H9 (cell line): ENCODE data around the gene TNFRSF18. TPM values are rescaled to one million over a fixed set of nuclear protein-coding genes. Genes with fewer than 3 reads are reported as not detected.

ENCODE experiments used
- DNase-seq: peaks from one replicate; pipeline ENCODE4 v3.0.0-alpha.2; 2017
- H2AFZ ChIP-seq: one replicate; pipeline ENCODE4 v1.6.1; 2013; ENCODE audit warnings: mild to moderate bottlenecking, low read length, control low read depth, moderate library complexity
- H2AK5ac ChIP-seq: 2 replicates; pipeline ENCODE4 v1.6.1; 2013; ENCODE audit warnings: low read length, control low read depth, mixed read lengths; ENCODE audit not compliant: insufficient read length
- H2BK120ac ChIP-seq: one replicate; pipeline ENCODE4 v1.6.1; 2013; ENCODE audit warnings: low read depth, mild to moderate bottlenecking, low read length, control low read depth, inconsistent platforms; ENCODE audit not compliant: poor library complexity, severe bottlenecking
- H2BK12ac ChIP-seq: 2 replicates; pipeline ENCODE4 v1.6.1; 2013; ENCODE audit warnings: low read length, control low read depth, mixed read lengths, low read depth; ENCODE audit not compliant: insufficient read length
- H2BK15ac ChIP-seq: 2 replicates; pipeline ENCODE4 v1.6.1; 2013; ENCODE audit warnings: low read depth, low read length, control low read depth
- H2BK20ac ChIP-seq: one replicate; pipeline ENCODE4 v1.6.1; 2013; ENCODE audit warnings: low read depth, mild to moderate bottlenecking, low read length, control low read depth, inconsistent platforms; ENCODE audit not compliant: poor library complexity, severe bottlenecking
- H2BK5ac ChIP-seq: 2 replicates; pipeline ENCODE4 v1.6.1; 2013; ENCODE audit warnings: low read length, control low read depth, mixed read lengths; ENCODE audit not compliant: insufficient read length
- H3K14ac ChIP-seq: 2 replicates; pipeline ENCODE4 v1.6.1; 2013; ENCODE audit warnings: low read length, control low read depth; ENCODE audit not compliant: insufficient read depth
- H3K18ac ChIP-seq: 2 replicates; pipeline ENCODE4 v1.6.1; 2013; ENCODE audit warnings: low read depth, mild to moderate bottlenecking, mixed read lengths, low read length, control low read depth; ENCODE audit not compliant: insufficient read length
- H3K23ac ChIP-seq: 2 replicates; pipeline ENCODE4 v1.6.1; 2013; ENCODE audit warnings: low read length, control low read depth, mixed read lengths, low read depth; ENCODE audit not compliant: insufficient read length
- H3K23me2 ChIP-seq: 2 replicates; pipeline ENCODE4 v1.6.1; 2013; ENCODE audit warnings: low read depth, mild to moderate bottlenecking, mixed read lengths, low read length, control low read depth; ENCODE audit not compliant: insufficient read length, poor library complexity, severe bottlenecking
- H3K27ac ChIP-seq: 2 replicates; pipeline ENCODE4 v1.5.1; 2013; ENCODE audit warnings: low read length, control low read depth, mixed read lengths, low read depth; ENCODE audit not compliant: insufficient read length
- H3K27me3 ChIP-seq: 2 replicates; pipeline ENCODE4 v1.6.1; 2013; ENCODE audit warnings: low read length, control low read depth, inconsistent platforms; ENCODE audit not compliant: insufficient read depth
- H3K4ac ChIP-seq: 2 replicates; pipeline ENCODE4 v1.6.1; 2013; ENCODE audit warnings: low read depth, mild to moderate bottlenecking, control low read depth, inconsistent platforms, low read length, moderate library complexity
- H3K4me1 ChIP-seq: 2 replicates; pipeline ENCODE4 v1.6.1; 2013; ENCODE audit warnings: low read length, control low read depth, inconsistent platforms; ENCODE audit not compliant: insufficient read depth
- H3K4me2 ChIP-seq: 2 replicates; pipeline ENCODE4 v1.6.1; 2013; ENCODE audit warnings: low read length, control low read depth, mixed read lengths; ENCODE audit not compliant: insufficient read length, insufficient read depth
- H3K56ac ChIP-seq: 2 replicates; pipeline ENCODE4 v1.6.1; 2013; ENCODE audit warnings: low read depth, mild to moderate bottlenecking, mixed read lengths, low read length, control low read depth; ENCODE audit not compliant: insufficient read length
- H3K79me1 ChIP-seq: 2 replicates; pipeline ENCODE4 v1.6.1; 2013; ENCODE audit warnings: low read depth, mild to moderate bottlenecking, moderate library complexity, low read length, control low read depth, inconsistent platforms; ENCODE audit not compliant: insufficient read depth, poor library complexity, severe bottlenecking
- H3K79me2 ChIP-seq: 2 replicates; pipeline ENCODE4 v1.6.1; 2013; ENCODE audit warnings: low read length, control low read depth, inconsistent platforms; ENCODE audit not compliant: insufficient read depth
- H3K9ac ChIP-seq: 2 replicates; pipeline ENCODE4 v1.6.1; 2013; ENCODE audit warnings: low read length, control low read depth, mixed read lengths; ENCODE audit not compliant: insufficient read length; ENCODE audit errors: extremely low read depth
- H3K9me3 ChIP-seq: one replicate; pipeline ENCODE4 v1.6.1; 2013; ENCODE audit warnings: low read depth, low read length, inconsistent platforms; ENCODE audit not compliant: control insufficient read depth
- H3T11ph ChIP-seq: one replicate; pipeline ENCODE4 v1.6.1; 2013; ENCODE audit warnings: mild to moderate bottlenecking, low read length, control low read depth, inconsistent platforms
- H4K20me1 ChIP-seq: one replicate; pipeline ENCODE4 v1.6.1; 2013; ENCODE audit not compliant: control insufficient read depth, insufficient read length, insufficient read depth
- H4K5ac ChIP-seq: 2 replicates; pipeline ENCODE4 v1.6.1; 2013; ENCODE audit warnings: low read depth, mild to moderate bottlenecking, mixed read lengths, low read length, control low read depth; ENCODE audit not compliant: insufficient read length
- H4K8ac ChIP-seq: replicated peaks from 2 replicates; pipeline ENCODE4 v1.6.1; 2013; ENCODE audit warnings: low read length, control low read depth, mixed read lengths, low read depth; ENCODE audit not compliant: insufficient read length
- H4K91ac ChIP-seq: 2 replicates; pipeline ENCODE4 v1.6.1; 2013; ENCODE audit warnings: low read depth, mild to moderate bottlenecking, moderate library complexity, mixed read lengths, low read length, control low read depth; ENCODE audit not compliant: insufficient read length
- H3K27ac Mint-ChIP-seq, 3 experiments: 2 replicates in 2 of 3; 3 replicates in 1 of 3; pipeline ENCODE4 v1.8.0; 2020 to 2021; ENCODE audit warnings: mixed read lengths in 3 of 3, mild to moderate bottlenecking in 1 of 3, moderate library complexity in 1 of 3
- H3K27me3 Mint-ChIP-seq: 2 replicates; pipeline ENCODE4 v1.8.0; 2021; ENCODE audit warnings: low read depth, mild to moderate bottlenecking, moderate library complexity, mixed read lengths
- H3K36me3 Mint-ChIP-seq, 3 experiments: 2 replicates in 2 of 3; 3 replicates in 1 of 3; pipeline ENCODE4 v1.8.0; 2020 to 2021; ENCODE audit warnings: low read depth in 3 of 3, mixed read lengths in 3 of 3; ENCODE audit not compliant: insufficient read depth in 1 of 3
- H3K4me1 Mint-ChIP-seq, 2 experiments: 2 replicates each; pipeline ENCODE4 v1.8.0; 2020; ENCODE audit warnings: mixed read lengths in 2 of 2
- H3K4me3 Mint-ChIP-seq, 2 experiments: 2 replicates in 1 of 2; 3 replicates in 1 of 2; pipeline ENCODE4 v1.8.0; 2020 to 2021; ENCODE audit warnings: mild to moderate bottlenecking in 2 of 2, mixed read lengths in 2 of 2, moderate library complexity in 1 of 2
- H3K9me3 Mint-ChIP-seq, 2 experiments: 2 replicates in 1 of 2; 3 replicates in 1 of 2; pipeline ENCODE4 v1.8.0; 2020; ENCODE audit warnings: mild to moderate bottlenecking in 2 of 2, mixed read lengths in 2 of 2, moderate library complexity in 1 of 2
- CTCF ChIP-seq: fragments of 200-600 bp; sonication (generic); conservative IDR thresholded peaks from 3 replicates; pipeline ENCODE4 v1.8.0; 2021; ENCODE audit warnings: antibody characterized with exemption, mild to moderate bottlenecking
- WGBS: extraction: QIAGEN DNeasy Blood & Tissue Kit; methylation state at CpG from one replicate; pipeline ENCODE4 v1.1.7; 2013; ENCODE audit warnings: missing lambda C conversion rate, low lambda C conversion rate, mixed read lengths; ENCODE audit not compliant: insufficient read length; ENCODE audit errors: extremely low coverage; 5-methylcytosine and 5-hydroxymethylcytosine counted together
- total RNA-seq: library from RNA; stranded (reverse); gene quantifications from 2 replicates; pipeline ENCODE4 v1.2.1, GENCODE V29; 2021

TNFRSF18 gene
- total RNA-seq, 1 experiment from 2014 or later: 2.0 TPM

- Histone ChIP-seq H2BK5ac (no peak overlapping the region), H4K5ac (no peak overlapping the region), H2AK5ac (no peak overlapping the region), H3K4me1 (no peaks in the 10 kb centered on the region), H3K9me3 (no peaks in the 10 kb centered on the region), H3K18ac (no peak overlapping the region), H3K4ac (no peak overlapping the region), H3K27me3 (no peaks in the 10 kb centered on the region), H2BK120ac (no peak overlapping the region), H2BK15ac (no peak overlapping the region), H3K27ac (no peak overlapping the region), H3K23ac (no peak overlapping the region), H3K23me2 (no peaks in the 10 kb centered on the region), H3K14ac (no peak overlapping the region; the same call in 1 of the 2 replicates), H4K20me1 (no peaks in the 10 kb centered on the region), H2BK12ac (no peak overlapping the region), H3K56ac (no peak overlapping the region), H3K79me2 (no peaks in the 10 kb centered on the region), H4K8ac (no peak overlapping the region), H2AFZ (no peak overlapping the region), H3T11ph (no peak overlapping the region), H3K9ac (no peak overlapping the region), H4K91ac (no peak overlapping the region), H3K4me2 (no peak overlapping the region), H3K79me1 (no peaks in the 10 kb centered on the region), H2BK20ac (no peak overlapping the region)
- no peak overlapping the region for H3K4me3 Mint-ChIP-seq
- peaks cover 1 to 7% of the 10 kb centered on the region in 2 experiments; a peak in 2 of 4 replicates for H3K4me1 Mint-ChIP-seq
- no peak for TF ChIP-seq CTCF
- peak; percentile 23 for DNase-seq
- peaks cover 0 to 7% (median 0%) of the 10 kb centered on the region in 3 experiments; a peak in 2 of 7 replicates for H3K36me3 Mint-ChIP-seq
- peaks cover 3 to 8% of the 10 kb centered on the region in 2 experiments; a peak in 3 of 5 replicates for H3K9me3 Mint-ChIP-seq
- H3K27me3 Mint-ChIP-seq: peaks cover 11% of the 10 kb centered on the region
- peak overlapping the region in 1 of 3 experiments; percentile 53; a peak in 1 of 7 replicates for H3K27ac Mint-ChIP-seq
- no CpG with 5 or more reads among the region's 31 CpGs for WGBS
Observed at GRCh38 chr1:1185101-1185765, 21.2 kb downstream of the TNFRSF18 start.
